H1 (cell line): ENCODE measurements around the gene ZNF281. TPM values are rescaled to one million over a fixed set of nuclear protein-coding genes. Genes with fewer than 3 reads are reported as not detected.

Source experiments
- BCL11A ChIP-seq, 2 experiments: IDR thresholded peaks; one replicate each; pipeline ENCODE4 v1.6.1; 2011; ENCODE audit warnings: low read depth in 2 of 2, low read length in 2 of 2, mild to moderate bottlenecking in 2 of 2
- BRCA1 ChIP-seq: IDR thresholded peaks from 2 replicates; pipeline ENCODE4 v1.6.1; 2012; ENCODE audit warnings: low read depth, low read length, improper control_type of control experiment
- JUND ChIP-seq: IDR thresholded peaks from 2 replicates; pipeline ENCODE4 v1.6.1; 2011; ENCODE audit warnings: mild to moderate bottlenecking, improper control_type of control experiment, low read length
- POLR2A ChIP-seq, 2 experiments: IDR thresholded peaks; 1 replicate in 1 of 2; 2 replicates in 1 of 2; pipeline ENCODE4 v1.6.1; 2011; ENCODE audit warnings: low read depth in 2 of 2, low read length in 2 of 2, mild to moderate bottlenecking in 2 of 2; ENCODE audit errors: control extremely low read depth in 1 of 2
- SIRT6 ChIP-seq: IDR thresholded peaks from one replicate; pipeline ENCODE4 v1.7.1; 2012; ENCODE audit warnings: low read length, inconsistent platforms
- SIX5 ChIP-seq: IDR thresholded peaks from 2 replicates; pipeline ENCODE4 v1.6.1; 2011; ENCODE audit warnings: mild to moderate bottlenecking, low read depth, low read length
- SP1 ChIP-seq: IDR thresholded peaks from 2 replicates; pipeline ENCODE4 v1.6.1; 2011; ENCODE audit warnings: low read depth, low read length
- polyA plus RNA-seq, 7 experiments: library from polyadenylated mRNA; depleted of rRNA in 3 of 7; stranded (reverse) in 5 of 7; unstranded in 2 of 7; fragments of >200 nt in 5 of 7; fragments of 200-250 nt in 2 of 7; gene quantifications; 1 replicate in 5 of 7; 2 replicates in 1 of 7; 4 replicates in 1 of 7; pipeline versions ENCODE4 v1.2.1 to v1.2.3, GENCODE V29; 2011 to 2013; ENCODE audit warnings: missing spikeins in 2 of 7, mixed read lengths in 2 of 7
- total RNA-seq: library from RNA; stranded (reverse); fragmentation: NEBNext Ultra II Directional; extraction: Animal tissue kit (Norgen Biotek cat#: 25700); gene quantifications from 2 replicates; pipeline ENCODE4 v1.2.1, GENCODE V29; 2021

The ZNF281 gene
- total and polyA plus RNA-seq, 2 of the 8 experiments (the other 6 are each of a cell fraction or from before 2014, with no cell fraction given) = 19.5 to 61.4 TPM

GRCh38 chr1:200364831-200365230, 45.0 kb downstream of the ZNF281 start (continued):
- TF ChIP-seq SP1 (0 out of 2 replicates have a peak, but pooled peaks have one; percentile 34), POLR2A (IDR thresholded peaks at IDR 0.05; ENCODE audit: control extremely low read depth in 1 of 2, low read depth in 2 of 2, low read length in 2 of 2) (peak in 1 of 2 experiments; percentile 42; a peak in 1 of 3 replicates), JUND (no peak), BCL11A (IDR thresholded peaks at IDR 0.05; ENCODE audit: low read depth in 2 of 2, low read length in 2 of 2) (no peak), SIRT6 (no peak), SIX5 (no peak), BRCA1 (no peak)
